GM21825 (cell line): ENCODE measurements around the gene HOXB5.

Experiments
- ATAC-seq: cut with Tn5 transposase; IDR thresholded peaks from one replicate; pipeline ENCODE4 v1.9.1; 2021; ENCODE audit warnings: mild to moderate bottlenecking, moderate library complexity; ENCODE audit not compliant: unreplicated experiment

Gene HOXB5

DNA sequence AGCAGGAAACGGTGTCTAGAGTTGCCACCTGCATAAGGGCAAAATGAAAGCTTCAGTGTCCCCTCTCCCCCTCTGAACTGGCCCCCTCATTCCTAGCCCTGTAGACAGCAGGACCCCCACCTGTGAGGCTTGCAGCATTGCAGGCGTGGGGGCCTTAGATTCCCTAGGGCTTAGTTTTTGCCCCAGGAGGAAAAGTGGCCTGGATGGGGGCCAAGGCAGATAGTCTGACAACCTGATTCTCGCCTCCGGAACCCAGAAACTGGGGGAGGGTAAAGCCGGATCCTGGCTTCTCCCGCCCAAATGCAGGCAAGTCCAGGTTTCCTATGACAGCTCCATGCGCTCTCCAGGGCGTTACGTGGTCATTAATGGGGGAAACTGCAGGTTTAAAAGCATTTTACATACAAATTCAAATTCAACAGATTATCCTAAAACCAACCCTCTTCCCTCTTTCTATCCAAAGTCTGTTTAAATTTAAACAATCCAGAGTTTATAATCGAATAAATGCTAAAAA, 11.9 kb upstream of the HOXB5 start:
- no peak for ATAC-seq

DNA sequence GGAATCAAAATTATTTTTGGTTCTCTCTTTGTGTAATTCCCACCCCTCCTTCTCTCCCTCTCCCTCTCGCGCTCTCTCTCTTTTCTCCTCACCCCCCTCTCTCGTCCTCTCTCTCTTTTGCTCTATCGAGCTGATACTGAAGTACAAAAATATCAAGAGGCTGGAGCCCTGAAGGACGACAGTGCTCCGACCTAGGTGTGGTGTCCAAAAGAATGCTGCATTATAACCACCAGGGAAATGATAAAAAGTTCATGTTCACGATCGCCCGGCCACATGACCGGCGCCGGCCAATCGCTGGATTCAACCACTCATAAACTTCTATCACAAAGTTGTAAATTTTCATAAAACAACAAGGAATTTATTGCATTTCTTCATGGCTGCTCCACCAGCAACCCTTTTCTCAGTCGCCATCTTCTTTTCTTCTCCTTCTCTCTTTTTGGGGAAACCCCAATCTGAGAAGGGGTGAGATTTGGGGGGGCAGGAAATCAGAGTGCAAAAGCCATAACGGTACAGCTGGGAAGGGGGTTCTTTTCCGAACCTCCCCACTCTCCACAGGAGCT, 11.3 kb upstream of the HOXB5 start, which contains the start of gene HOXB6:
HOXB6 (minus strand) TSS at position 217 of the 560 bp plus-strand sequence. CDS start 6,836 bp downstream, outside the sequence.
- ATAC-seq = no peak

- ATAC-seq = no peak
Measured at GRCh38 chr17:48603959-48604769, 10.6 kb upstream of the HOXB5 start.

- ATAC-seq = no peak
Measured at GRCh38 chr17:48601539-48602425, 8.2 kb upstream of the HOXB5 start.

GRCh38 chr17:48601207-48601538, 7.6 kb upstream of the HOXB5 start:
- ATAC-seq = no peak

GRCh38 chr17:48600244-48601098, 6.9 kb upstream of the HOXB5 start:
- no peak for ATAC-seq

DNA sequence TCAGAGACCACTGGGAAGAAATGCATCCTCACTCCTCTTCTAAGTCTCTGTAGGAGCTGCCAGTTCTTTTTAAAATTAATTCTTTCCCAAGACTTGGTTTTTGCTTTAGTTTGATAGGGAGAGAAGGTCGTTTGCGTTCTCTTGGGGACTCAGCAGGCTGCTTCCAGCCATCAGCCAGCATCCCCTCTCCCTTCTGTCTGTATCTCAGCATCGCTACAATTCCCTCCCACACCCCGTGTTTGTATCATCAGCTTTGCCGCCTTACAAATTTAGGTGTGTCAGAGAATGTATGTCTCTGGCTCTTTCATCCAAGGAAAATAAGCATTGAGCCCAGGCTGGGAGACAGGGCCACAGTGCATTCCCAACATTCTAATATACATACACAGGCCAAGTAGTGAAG, 5.8 kb upstream of the HOXB5 start:
- no peak for ATAC-seq

DNA sequence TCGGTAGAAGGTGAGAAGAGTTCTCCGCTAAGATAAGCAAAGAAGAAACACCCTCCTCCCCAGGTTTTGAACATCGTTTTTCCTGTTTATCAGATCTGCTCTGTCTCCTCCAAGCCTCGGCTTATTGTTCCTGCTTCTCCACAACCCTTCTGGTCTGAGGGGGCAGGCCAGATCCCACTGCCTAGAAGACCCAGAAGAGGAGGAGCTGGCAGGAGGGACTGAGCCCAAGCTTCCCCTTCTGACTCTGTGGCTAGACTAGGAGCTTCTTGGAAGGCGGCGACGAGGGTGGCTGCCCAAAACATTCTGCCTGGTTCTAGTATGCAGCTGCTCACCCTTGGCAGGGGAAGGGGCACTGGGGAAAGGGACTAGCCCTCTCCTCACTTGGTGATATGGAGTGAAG, 5.2 kb upstream of the HOXB5 start:
- ATAC-seq = no peak

DNA sequence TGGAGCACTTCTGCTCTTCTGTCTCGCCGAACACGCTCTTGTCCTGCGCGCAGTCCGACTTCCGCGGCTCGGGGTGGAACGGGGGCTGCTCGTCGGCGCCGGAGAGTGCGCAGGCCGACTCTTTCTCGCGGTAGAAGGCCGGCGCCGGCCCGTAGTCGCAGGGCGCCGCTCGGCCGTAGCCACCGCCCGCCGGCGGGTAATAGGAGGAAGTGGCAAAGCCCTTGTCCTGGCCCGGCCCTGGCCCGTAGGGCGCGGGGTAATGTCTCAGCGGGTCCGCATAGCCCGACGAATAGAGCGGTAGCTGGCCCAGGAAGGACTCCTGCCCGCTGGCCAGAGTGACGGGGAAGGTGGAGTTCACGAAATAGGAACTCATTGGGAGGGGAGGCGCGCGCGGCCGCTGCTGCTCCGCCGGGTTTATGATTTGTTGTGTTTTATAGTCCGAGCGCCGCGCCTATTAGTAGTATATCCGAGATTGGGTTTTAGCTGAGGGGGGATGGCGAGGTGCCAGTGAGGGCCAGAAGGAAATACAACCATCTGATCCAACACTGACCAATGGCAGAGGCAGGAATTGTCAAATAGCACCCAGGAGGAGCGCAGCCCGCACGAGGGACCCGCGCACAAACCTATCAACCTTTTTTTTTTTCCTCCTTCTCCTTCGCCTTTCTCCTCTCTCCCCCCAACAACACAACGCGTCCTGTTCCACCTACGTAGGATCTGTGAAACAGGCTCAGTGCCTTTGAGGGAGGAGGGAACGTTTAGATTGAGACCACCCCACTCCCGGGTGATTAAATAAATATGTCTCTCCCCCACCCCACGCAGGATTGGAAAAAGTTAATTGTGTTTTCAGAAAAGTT, 4.4 kb upstream of the HOXB5 start:
- ATAC-seq = no peak

- no peak for ATAC-seq
Measured at GRCh38 chr17:48597528-48597777, 3.9 kb upstream of the HOXB5 start.

DNA sequence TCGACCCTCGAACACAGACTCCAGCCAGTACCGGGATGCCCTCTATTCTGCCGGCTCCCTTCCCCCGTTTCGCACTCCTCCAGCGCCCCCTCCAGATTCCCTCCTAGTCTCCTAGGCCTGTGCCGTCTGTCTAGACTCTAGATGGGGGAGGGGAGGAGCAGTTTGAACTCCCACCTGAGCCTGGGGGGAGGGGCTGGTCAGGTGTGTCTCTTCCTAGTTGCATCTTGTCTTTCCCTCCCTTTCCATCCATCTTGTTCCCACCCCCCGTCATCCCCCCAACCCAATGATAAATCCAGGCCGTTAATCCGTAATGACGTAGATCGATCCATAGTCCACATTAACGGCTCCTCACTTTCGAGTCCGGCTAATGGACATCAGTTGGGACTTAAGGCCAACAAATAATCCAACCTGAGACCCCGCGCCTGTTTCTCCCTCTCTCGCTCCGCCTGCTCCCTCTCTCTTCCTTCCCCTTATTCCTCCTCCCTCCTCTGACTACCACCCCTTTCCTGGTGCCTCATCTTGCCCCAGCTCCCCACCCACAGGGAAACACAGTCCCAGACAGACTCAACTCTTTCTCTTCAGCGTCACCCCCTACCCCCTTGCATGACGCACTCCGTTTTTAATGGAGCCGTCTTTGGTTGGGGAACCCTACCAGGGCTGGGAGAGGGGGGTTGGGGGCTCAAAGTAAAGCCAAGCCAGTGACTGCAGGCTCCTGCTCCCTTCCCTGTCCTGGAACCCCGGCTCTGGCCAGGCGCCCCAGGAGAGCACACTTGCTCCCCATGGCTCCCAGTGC, 3.4 kb upstream of the HOXB5 start:
- ATAC-seq = no peak

DNA sequence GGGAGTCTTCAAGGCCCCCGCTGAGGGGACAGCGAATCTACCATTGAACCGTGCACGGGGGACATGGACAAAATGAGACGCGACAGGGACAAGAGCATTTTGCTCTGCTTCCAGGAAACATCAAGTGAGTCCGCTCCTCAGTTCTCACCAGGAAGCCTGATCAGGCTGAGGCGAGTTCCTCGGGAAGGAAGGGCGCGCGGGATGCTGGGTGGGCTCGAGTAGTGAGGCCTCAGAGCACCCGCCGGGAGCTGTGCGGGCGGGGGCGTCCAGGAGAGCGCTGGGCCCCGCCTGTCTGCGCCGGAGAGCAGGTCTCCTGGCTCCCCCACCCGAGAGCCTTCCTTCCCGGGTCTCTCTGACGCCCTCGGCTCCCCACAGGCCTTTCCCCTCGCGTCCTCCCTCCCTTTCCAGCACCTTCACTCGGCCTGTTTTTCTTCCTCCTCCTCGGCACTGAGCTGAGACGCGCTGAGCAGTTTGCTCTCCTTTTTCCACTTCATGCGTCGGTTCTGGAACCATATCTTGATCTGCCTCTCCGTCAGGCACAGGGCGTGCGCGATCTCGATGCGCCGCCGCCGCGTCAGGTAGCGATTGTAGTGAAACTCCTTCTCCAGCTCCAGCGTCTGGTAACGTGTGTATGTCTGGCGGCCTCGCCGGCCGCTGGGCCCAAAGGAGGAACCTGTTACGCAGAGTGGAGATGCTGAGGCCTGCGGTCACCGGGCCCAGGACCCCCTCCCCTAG, 2.6 kb upstream of the HOXB5 start:
- ATAC-seq = no peak

GRCh38 chr17:48595278-48595999, 1.9 kb upstream of the HOXB5 start:
- no peak for ATAC-seq

DNA sequence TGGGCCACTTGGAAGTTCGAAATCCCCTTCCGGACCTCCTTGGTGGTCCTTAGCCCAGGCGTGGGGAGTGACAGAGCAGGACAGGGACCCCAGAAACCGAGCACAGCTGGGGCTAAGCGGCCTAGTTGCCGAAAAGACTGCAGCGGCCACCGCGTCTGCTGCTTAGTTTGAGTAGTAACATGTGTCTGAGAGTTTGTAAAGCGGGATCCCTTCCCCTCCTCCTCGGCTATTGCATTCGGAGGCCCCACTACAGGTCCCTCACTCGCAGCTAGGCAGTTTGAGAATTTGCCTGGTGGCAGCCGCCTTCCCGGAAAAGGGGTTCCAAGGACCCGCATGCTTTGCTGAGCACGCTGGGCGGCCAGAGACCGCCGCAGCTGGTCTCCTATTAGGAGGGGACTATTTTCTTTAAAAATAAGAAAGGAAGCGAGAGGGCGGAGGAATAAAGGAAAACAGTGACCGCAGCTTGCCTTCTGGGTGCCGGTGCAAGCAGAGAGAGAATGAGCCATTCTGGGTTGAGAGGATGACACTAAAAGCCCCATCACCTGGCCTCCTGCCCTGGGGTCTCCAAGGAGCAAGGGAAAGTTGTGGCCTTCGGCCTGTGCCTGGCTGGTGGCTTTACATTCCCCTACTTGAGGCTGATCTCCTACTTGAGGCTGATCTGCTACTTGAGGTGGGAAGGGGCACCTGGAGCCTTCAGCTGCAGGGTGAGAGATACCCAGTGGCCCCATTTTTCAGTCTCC, 1.1 kb upstream of the HOXB5 start:
- no peak for ATAC-seq

DNA sequence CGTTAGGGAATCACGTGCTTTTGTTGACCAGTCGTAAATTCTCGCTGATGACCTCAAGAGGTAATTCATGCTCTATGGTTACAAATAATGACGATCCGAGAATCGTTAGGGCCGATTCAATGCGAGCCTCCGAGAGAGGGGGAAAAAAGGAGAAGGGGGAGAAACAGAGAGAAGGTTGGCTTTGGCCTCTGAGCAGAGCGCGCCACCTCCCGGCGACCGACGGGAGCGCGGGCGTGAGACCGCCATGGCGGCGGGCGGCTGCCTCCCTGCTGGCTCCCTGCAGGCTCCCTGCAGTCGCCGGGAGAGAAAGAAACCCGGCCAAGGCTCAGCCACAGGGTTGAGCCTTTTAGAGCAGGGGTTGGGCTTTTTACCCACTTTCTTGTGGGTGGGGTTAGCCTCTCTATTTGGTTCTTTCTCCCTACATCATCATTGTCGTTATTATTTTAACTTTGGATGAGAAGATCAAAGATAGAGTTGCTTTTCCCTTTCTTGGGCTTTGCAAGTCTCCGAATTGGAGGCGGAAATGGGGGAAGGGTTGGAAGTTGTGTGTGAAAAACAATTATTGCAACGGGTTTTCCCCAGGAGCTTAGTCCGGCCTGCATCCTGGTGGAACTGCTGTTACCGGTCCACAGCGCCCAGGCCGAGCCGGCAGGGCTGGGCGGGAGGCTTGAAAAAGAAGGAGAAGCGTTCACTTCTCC, 410 bp upstream of the HOXB5 start:
- ATAC-seq = peak; percentile 47

DNA sequence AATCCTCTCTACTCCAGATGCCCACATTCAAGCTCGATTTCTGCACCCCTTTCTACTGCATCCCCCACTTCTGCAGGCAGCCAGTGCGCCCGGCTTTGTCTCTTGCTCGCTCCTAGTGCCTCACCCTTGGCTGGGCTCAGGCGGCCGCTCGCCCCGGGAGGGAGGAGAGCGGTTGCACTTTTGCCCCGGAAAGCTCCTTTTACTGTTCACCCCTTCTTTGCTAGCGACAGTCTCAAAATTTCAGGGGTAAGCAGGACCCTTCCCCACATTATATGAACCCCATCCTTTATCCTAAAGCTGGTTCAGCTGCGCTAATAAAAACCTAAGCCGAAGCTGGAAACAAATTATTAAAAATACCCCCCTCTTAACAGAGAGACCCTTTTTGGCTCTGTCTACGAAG, 1.0 kb downstream of the HOXB5 start:
- no peak for ATAC-seq
